Esophagus muscularis mucosa (tissue), 4 donors: ENCODE data around the gene XAF1. TPM values are rescaled to one million over a fixed set of nuclear protein-coding genes. Genes with fewer than 3 reads are reported as not detected.

Experiments used
- DNase-seq: peaks from one replicate; pipeline ENCODE4 v3.0.0-alpha.2; 2017; ENCODE audit errors: extremely low spot score
- H3K27ac ChIP-seq, 4 donors: fragments of 200-600 bp; sonication (generic); replicated peaks in 1 of 4; 1 replicate in 3 of 4; 2 replicates in 1 of 4; pipeline ENCODE4 v1.5.1; 2016 to 2019; ENCODE audit warnings: mild to moderate bottlenecking in 1 of 4
- H3K27me3 ChIP-seq, 4 donors: fragments of 200-600 bp; sonication (generic); one replicate each; pipeline versions ENCODE4 v1.5.1 to v1.6.0; 2016 to 2019
- H3K36me3 ChIP-seq, 4 donors: fragments of 200-600 bp; sonication (generic); one replicate each; pipeline ENCODE4 v1.5.1; 2016 to 2019
- H3K4me1 ChIP-seq, 4 donors: fragments of 200-600 bp; sonication (generic); one replicate each; pipeline ENCODE4 v1.5.1; 2016 to 2019
- H3K4me3 ChIP-seq, 4 donors: fragments of 200-600 bp; sonication (generic); 1 replicate in 2 of 4; 2 replicates in 2 of 4; pipeline ENCODE4 v1.5.1; 2016 to 2019; ENCODE audit warnings: mild to moderate bottlenecking in 4 of 4, moderate library complexity in 1 of 4
- H3K9me3 ChIP-seq, 4 donors: fragments of 200-600 bp; sonication (generic); 1 replicate in 3 of 4; 2 replicates in 1 of 4; pipeline ENCODE4 v1.5.1; 2016 to 2019
- CTCF ChIP-seq, 3 experiments: fragments of 200-600 bp in 2 of 3; fragments of 450-650 bp in 1 of 3; sonication (generic) in 2 of 3; IDR thresholded peaks; one replicate each; pipeline ENCODE4 v1.5.1; 2017 to 2019; ENCODE audit warnings: antibody characterized with exemption in 3 of 3, mild to moderate bottlenecking in 2 of 3, moderate library complexity in 1 of 3
- EP300 ChIP-seq: sonication (generic); formaldehyde crosslinking; IDR thresholded peaks from one replicate; pipeline ENCODE4 v1.6.1; 2017; ENCODE audit warnings: antibody characterized with exemption
- POLR2A ChIP-seq: fragments of 450-650 bp; IDR thresholded peaks from one replicate; pipeline ENCODE4 v1.6.1; 2017; ENCODE audit warnings: antibody characterized with exemption, moderate library complexity, mild to moderate bottlenecking, low read depth
- POLR2AphosphoS5 ChIP-seq, 2 donors: sonication (generic); formaldehyde crosslinking; IDR thresholded peaks; one replicate each; pipeline ENCODE4 v1.6.1; 2017; ENCODE audit warnings: antibody characterized with exemption in 2 of 2
- WGBS: methylation state at CpG from one replicate; pipeline ENCODE4 v1.1.5; 2018; 5-methylcytosine and 5-hydroxymethylcytosine counted together
- intact Hi-C: fragments of 100-400 bp; cut with DNase I; formaldehyde crosslinking; loops from one replicate; pipeline ENCODE4 v1.15.1; 2023
- total RNA-seq, 4 donors: library from RNA; depleted of rRNA; stranded (reverse); fragments of >200 nt; gene quantifications; one replicate each; pipeline versions ENCODE4 v1.1.0 to v1.2.1, GENCODE V29; 2016

The XAF1 gene
- total RNA-seq, 4 donors from 2014 or later = 11.1 to 35.3 (median 15.9) TPM

- intact Hi-C loops = no loop called here
- H3K9me3 ChIP-seq = no peaks in the 10 kb centered on the region
- peak; percentile 80 for DNase-seq
- no peak overlapping the region for H3K4me3 ChIP-seq
- 70% methylated on average over 2 of the region's 2 CpGs for WGBS
- H3K27me3 ChIP-seq = peaks cover 0 to 13% (median 0%) of the 10 kb centered on the region in 4 donors
- H3K4me1 ChIP-seq = no peaks in the 10 kb centered on the region
- no peaks in the 10 kb centered on the region for H3K36me3 ChIP-seq
- no peak overlapping the region for H3K27ac ChIP-seq
- TF ChIP-seq POLR2A (no peak), POLR2AphosphoS5 (IDR thresholded peaks at IDR 0.05) (no peak), CTCF (IDR thresholded peaks at IDR 0.05) (no peak), EP300 (no peak)
These were observed 41.1 kb downstream of the XAF1 start for GRCh38 chr17:6796887-6797490.

GRCh38 chr17:6797718-6798351, 42.0 kb downstream of the XAF1 start:
- no peak overlapping the region for H3K27ac ChIP-seq
- H3K4me1 ChIP-seq = no peaks in the 10 kb centered on the region
- H3K36me3 ChIP-seq = no peaks in the 10 kb centered on the region
- DNase-seq = no peak
- peaks cover 0 to 6% (median 0%) of the 10 kb centered on the region in 4 donors for H3K27me3 ChIP-seq
- WGBS = 84% methylated on average over 8 of the region's 8 CpGs
- TF ChIP-seq CTCF (IDR thresholded peaks at IDR 0.05) (no peak), EP300 (no peak), POLR2A (no peak), POLR2AphosphoS5 (IDR thresholded peaks at IDR 0.05) (no peak)
- intact Hi-C loops = no loop called here
- H3K4me3 ChIP-seq = no peak overlapping the region
- H3K9me3 ChIP-seq = no peaks in the 10 kb centered on the region

- no peak for TF ChIP-seq CTCF (IDR thresholded peaks at IDR 0.05)
- no peak for TF ChIP-seq POLR2A
- TF ChIP-seq POLR2AphosphoS5 (IDR thresholded peaks at IDR 0.05) = no peak
- TF ChIP-seq EP300 = no peak
- no peaks in the 10 kb centered on the region for H3K9me3 ChIP-seq
- DNase-seq = no peak
- H3K36me3 ChIP-seq = no peaks in the 10 kb centered on the region
- WGBS = 71% methylated on average over 5 of the region's 6 CpGs
- no peak overlapping the region for H3K4me3 ChIP-seq
- no peaks in the 10 kb centered on the region for H3K27me3 ChIP-seq
- no peak overlapping the region for H3K27ac ChIP-seq
- no peaks in the 10 kb centered on the region for H3K4me1 ChIP-seq
- intact Hi-C loops = no loop called here
These were observed 43.9 kb downstream of the XAF1 start for GRCh38 chr17:6799738-6800137.

GRCh38 chr17:6800422-6801027, 44.7 kb downstream of the XAF1 start:
- 90% methylated on average over 13 of the region's 13 CpGs for whole genome bisulfite sequencing
- Histone ChIP-seq H3K4me1 (no peaks in the 10 kb centered on the region), H3K9me3 (no peaks in the 10 kb centered on the region), H3K4me3 (no peak overlapping the region), H3K27me3 (no peaks in the 10 kb centered on the region), H3K27ac (no peak overlapping the region), H3K36me3 (no peaks in the 10 kb centered on the region)
- intact Hi-C loops = no loop called here
- TF ChIP-seq CTCF (IDR thresholded peaks at IDR 0.05) (no peak), POLR2AphosphoS5 (IDR thresholded peaks at IDR 0.05) (no peak), EP300 (no peak), POLR2A (no peak)
- peak; percentile 75 for DNase-seq
